GM19395 (cell line): ENCODE results near the gene CLDND2.
A peak's percentile ranks its signal among the peaks of the same experiment; 100 is the strongest.

Experiments used
- ATAC-seq: cut with Tn5 transposase; IDR thresholded peaks from one replicate; pipeline ENCODE4 v1.9.1; 2021; ENCODE audit warnings: mild to moderate bottlenecking, moderate library complexity; ENCODE audit not compliant: unreplicated experiment

CLDND2 gene

GRCh38 chr19:51357952-51358351 is 10.9 kb downstream of the CLDND2 start:
- no peak for ATAC-seq

DNA sequence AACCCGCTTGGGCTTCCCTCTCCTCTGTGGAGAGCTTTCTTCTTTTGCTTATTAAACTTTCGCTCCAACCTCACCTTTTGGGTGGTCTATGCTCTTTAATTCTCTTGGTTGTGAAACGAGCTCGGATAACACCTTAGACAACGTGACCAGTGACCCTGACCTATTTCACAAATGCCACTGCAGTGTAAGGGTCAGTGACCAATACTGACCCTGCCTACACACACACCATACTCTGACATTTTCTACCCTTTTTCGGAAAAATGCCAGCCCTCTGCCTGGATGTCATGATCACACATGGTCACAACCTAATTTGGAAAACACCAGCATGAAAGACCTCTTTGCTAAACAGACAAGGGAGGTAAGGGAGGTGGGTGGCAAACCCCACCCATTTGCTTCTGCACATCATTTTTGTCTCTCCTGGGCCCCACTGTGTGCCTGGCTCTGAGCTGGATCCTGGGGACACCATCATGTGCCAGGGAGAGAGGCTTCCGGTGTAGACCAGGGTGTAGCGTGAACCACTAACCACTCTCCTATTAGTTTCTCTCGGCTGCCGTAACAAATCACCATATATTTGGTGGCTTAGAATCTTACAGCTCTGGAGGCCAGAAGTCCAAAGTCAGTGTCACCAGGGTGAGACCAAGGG is 12.5 kb downstream of the CLDND2 start:
- no peak for ATAC-seq

DNA sequence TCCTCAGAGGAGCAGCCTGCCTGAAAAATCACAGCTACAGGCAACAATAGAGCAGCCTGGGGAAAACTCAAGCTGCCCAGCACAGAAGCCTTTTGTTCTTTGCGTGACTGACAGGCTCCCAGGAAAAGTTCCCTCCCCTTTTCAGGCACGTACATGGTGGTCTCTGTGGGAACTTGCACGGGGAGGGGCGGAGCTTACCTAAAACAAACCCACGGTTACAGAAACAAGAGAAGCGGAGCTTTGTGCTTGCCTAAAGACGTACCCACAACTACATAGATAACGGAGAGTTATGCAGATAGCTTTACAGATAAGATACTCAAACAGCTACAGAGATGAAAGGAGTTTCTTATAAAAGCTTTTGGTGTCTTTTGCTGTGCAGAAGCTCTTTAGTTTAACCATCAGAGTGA is 14.1 kb downstream of the CLDND2 start:
- no peak for ATAC-seq

DNA sequence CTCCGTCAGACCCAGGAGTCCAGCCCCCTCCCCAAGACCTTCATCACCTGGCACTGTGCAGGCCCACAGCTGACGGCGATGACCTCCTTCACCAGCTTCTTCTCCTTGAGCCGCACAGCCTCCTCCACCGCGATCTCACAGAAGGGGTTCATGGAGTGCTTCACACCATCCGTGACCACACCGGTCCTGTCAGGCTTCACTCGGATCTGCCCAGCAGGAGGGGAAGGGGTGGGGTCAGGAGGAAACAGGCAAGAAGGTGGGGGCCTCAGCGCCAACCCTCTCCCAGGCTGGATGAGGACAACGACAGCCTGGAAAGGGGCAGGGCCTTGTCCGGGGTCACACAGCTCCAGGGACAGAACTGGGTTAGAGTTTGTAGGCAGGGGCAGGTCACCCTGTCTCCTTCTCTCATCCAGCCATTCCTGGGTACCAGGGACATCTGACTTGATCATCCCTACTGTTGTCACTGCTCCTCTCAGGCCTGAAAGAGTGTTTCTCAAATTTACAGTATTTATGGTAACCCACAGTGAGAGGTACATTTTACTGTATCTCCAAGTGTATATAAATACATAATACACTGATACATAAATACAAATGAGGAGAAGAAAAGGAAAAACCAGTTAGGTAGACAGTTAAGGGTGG is 14.6 kb downstream of the CLDND2 start:
- ATAC-seq = no peak

GRCh38 chr19:51352783-51353360 is 15.9 kb downstream of the CLDND2 start:
- ATAC-seq = no peak

- ATAC-seq = no peak
Measured at GRCh38 chr19:51351266-51351990, 17.4 kb downstream of the CLDND2 start.

DNA sequence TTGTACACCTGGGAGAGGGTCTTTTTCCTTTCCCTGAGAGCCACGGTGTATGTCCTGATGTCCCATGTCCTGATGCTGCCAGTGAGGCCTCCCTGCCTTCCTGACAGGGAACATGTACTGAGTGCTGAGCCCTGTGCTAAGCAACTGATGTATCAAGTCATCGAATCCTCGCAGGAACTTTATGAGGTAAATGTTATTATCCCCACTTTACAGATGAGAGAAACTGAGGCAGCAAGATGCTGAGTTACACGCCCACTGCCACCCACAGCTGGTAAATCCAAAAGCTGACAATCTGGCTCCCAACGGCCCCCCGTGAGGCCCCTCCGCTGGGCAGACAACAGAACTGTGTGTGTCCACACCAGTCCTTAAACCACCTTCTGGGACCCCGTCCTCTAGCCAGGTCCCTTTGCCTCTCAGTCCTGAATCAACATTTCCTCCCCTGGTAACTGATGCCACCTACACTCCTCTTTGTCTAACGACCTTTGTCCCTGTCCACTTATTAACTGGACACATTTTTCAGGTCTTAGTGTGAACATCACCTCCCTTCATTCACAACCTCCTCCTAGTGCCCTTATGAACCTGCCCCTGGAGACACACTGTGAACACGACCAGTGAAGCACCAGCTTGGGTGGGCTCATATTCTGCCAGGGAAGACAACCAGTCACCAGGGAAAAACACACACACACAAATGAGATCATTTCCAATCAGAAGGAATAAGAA is 21.4 kb downstream of the CLDND2 start:
- ATAC-seq = no peak

GRCh38 chr19:51346742-51347141 is 22.1 kb downstream of the CLDND2 start:
- ATAC-seq = no peak

- ATAC-seq = no peak
Measured at GRCh38 chr19:51345076-51345620, 23.7 kb downstream of the CLDND2 start.

DNA sequence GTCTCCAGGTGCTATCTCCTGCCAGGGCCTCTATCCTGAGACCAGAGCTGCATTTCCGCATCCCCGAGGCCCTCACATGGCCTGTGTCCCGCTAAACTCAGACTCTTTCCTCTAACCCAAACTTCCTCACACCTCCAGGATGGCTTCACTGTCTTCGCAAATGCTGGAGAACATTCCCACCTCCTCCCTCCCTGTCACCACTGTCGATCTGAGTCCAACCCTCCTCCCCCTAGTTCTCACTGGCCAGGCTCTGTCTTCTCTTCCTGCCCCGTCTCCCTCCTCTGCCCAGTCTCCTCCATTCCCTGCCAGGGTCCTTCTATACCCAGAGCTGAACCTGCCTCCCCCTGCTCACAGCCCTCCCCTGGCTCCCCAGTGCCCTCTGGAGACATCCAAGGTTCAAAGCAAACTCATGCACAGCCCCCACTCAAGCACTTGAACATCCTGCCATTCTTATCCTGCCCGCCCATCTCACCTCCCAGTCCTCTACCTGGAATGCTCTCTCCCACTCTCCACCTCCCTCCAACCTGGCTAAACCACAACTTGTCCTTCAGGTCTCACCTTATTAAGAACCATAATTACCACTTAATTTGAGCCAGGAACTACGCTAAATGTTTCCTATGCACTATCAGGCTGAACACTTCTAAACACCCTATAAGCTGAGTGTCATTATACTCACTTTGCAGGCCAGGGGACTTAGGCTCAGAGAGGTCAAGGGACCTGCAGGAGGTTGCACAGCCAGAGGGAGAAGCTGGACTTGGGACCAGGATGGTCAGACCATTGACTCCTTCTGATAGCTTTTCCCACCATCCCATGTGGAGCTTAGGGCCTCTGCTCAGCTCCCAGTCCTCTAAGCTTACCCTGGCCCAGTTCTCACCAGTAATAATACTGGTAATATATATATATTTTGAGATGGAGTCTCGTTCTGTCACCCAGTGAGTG is 25.9 kb downstream of the CLDND2 start:
- ATAC-seq = no peak

- ATAC-seq = no peak
Measured at GRCh38 chr19:51341976-51342580, 26.7 kb downstream of the CLDND2 start, which contains the start of gene VSIG10L. VSIG10L (minus strand) TSS chr19:51342139; CDS start chr19:51342124, 15 bp downstream.

GRCh38 chr19:51341066-51341465 is 27.7 kb downstream of the CLDND2 start:
- ATAC-seq = no peak

DNA sequence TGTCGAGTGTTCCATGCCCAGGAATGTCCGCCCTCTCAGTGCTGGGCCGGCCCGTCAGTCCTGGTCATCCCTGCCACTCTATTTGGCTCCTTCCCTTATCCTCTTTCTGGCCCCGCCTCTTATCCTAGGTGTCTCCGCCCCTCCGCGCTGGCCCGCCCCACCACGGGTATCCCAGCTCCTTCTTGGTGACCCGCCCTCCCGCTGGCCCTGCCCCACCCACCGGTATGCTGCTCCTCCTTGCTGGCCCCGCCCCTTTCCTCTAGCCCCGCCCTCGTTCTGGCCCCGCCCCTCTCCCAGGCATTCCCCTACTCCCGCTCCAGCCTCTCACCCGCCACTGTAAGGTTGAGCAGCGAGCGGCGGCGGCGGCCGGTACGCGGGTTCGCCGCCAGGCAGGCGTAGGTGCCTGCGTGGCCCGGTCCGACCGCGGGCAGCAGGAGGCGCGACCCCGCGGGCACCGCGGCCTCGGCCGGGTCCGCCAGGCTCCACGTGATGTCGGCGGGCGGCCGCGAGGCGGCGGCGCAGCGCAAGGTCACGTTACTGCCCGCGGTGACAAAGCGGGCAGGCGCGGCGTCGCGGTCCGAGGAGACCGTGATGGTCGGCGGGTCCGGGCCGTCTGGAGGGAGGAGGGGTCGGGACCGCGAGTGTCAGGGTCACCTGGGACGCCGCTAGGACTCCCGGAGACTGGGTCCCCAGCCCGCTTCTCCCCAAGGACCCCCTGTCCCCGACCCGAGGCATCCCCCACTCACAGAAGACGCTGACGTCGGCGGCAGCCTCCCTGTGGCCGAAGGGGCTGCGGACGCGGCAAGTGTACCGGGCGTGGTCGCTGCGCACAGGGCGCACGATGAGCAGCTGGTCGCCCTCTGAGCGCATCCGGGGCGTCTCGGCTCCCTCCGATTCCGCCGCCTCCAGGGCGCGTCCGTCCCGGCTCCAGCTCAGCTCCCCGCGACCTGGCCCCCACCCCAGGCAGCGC is 28.8 kb downstream of the CLDND2 start:
- ATAC-seq = peak; percentile 46

GRCh38 chr19:51339313-51339686 is 29.5 kb downstream of the CLDND2 start:
- peak; percentile 3 for ATAC-seq

GRCh38 chr19:51338563-51339312 is 30.1 kb downstream of the CLDND2 start:
- ATAC-seq = peak; percentile 69

- ATAC-seq = no peak
Measured at GRCh38 chr19:51337861-51338562, 30.8 kb downstream of the CLDND2 start.
